Liver (tissue), 3 donors: Measurements from ENCODE around the gene PANX1.

Source experiments
- RAD21 ChIP-seq, 2 donors: IDR thresholded peaks; 2 replicates each; pipeline ENCODE4 v1.6.1; 2016; ENCODE audit warnings: antibody characterized with exemption in 2 of 2, mild to moderate bottlenecking in 2 of 2
- RXRA ChIP-seq, 2 donors: IDR thresholded peaks; 2 replicates each; pipeline ENCODE4 v1.6.1; 2017 to 2018; ENCODE audit warnings: antibody characterized with exemption in 2 of 2, mild to moderate bottlenecking in 1 of 2
- SP1 ChIP-seq: IDR thresholded peaks from 2 replicates; pipeline ENCODE4 v1.6.1; 2018; ENCODE audit warnings: antibody characterized with exemption, mild to moderate bottlenecking
- TAF1 ChIP-seq: conservative IDR thresholded peaks from 2 replicates; pipeline ENCODE4 v1.6.1; 2016; ENCODE audit warnings: antibody characterized with exemption, mild to moderate bottlenecking
- TF ChIP-seq, protein P1 (sequence below): fragments of 150-350 bp; IDR thresholded peaks from 2 replicates; pipeline ENCODE4 v1.5.1; 2017; ENCODE audit warnings: improper control_type of control experiment, low read depth, low read length; ENCODE audit not compliant: missing input control
- TF ChIP-seq, protein P2 (sequence below): IDR thresholded peaks from 2 replicates; pipeline ENCODE4 v1.6.1; 2016; ENCODE audit warnings: antibody characterized with exemption
- donor health status: healthy.
- donor health status: healthy.

DNA sequence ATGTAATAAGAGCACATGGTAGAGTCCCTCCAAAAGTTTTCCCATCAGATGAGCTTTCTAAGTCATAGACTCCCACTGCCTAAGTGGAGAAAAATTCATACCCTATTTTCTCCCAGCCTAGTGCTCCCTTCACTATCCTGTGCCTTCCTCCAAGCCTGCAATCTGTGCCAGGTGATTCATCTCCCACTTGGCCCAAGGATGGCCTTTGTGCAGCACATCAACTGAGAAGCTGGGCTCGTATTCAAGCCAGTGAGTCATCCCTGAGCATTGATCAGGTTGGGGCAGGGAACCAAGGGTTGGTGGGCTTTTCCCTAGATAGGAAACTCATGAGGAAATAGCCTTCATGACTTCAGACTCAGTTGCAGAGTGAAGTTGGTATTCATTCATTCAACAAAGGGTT lies 64.6 kb downstream of the PANX1 start:
- TF ChIP-seq, protein P1, sequence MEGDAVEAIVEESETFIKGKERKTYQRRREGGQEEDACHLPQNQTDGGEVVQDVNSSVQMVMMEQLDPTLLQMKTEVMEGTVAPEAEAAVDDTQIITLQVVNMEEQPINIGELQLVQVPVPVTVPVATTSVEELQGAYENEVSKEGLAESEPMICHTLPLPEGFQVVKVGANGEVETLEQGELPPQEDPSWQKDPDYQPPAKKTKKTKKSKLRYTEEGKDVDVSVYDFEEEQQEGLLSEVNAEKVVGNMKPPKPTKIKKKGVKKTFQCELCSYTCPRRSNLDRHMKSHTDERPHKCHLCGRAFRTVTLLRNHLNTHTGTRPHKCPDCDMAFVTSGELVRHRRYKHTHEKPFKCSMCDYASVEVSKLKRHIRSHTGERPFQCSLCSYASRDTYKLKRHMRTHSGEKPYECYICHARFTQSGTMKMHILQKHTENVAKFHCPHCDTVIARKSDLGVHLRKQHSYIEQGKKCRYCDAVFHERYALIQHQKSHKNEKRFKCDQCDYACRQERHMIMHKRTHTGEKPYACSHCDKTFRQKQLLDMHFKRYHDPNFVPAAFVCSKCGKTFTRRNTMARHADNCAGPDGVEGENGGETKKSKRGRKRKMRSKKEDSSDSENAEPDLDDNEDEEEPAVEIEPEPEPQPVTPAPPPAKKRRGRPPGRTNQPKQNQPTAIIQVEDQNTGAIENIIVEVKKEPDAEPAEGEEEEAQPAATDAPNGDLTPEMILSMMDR, result no peak
- no peak for TF ChIP-seq SP1
- TF ChIP-seq RAD21 (IDR thresholded peaks at IDR 0.05), result no peak
- TF ChIP-seq RXRA (IDR thresholded peaks at IDR 0.05), result peak in 1 of 2 donors; percentile 29
- TF ChIP-seq TAF1, result no peak
- TF ChIP-seq, protein P2, sequence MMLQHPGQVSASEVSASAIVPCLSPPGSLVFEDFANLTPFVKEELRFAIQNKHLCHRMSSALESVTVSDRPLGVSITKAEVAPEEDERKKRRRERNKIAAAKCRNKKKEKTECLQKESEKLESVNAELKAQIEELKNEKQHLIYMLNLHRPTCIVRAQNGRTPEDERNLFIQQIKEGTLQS, result no peak
